Ammon's horn (tissue), 1 donor: ENCODE results near the gene ZBTB20.
"Not testable (repeated sequence)": the region's sequence is repeated elsewhere in the genome, so short reads cannot be mapped to it uniquely, and the experiment has no call there.

ENCODE experiments used
- DNase-seq: peaks from one replicate; pipeline ENCODE4 v3.0.0-alpha.2; 2016; ENCODE audit warnings: low spot score

The ZBTB20 gene

GRCh38 chr3:114714957-114715460 lies 432.1 kb downstream of the ZBTB20 start:
- no peak for DNase-seq

- DNase-seq: no peak
Measured at GRCh38 chr3:114714237-114714636, 432.9 kb downstream of the ZBTB20 start.

GRCh38 chr3:114712728-114713492 lies 434.2 kb downstream of the ZBTB20 start:
- no peak for DNase-seq

GRCh38 chr3:114711321-114711886 lies 435.7 kb downstream of the ZBTB20 start:
- DNase-seq: no peak

- DNase-seq: no peak
Measured at GRCh38 chr3:114709102-114709501, 438.0 kb downstream of the ZBTB20 start.

GRCh38 chr3:114707252-114707860 lies 439.7 kb downstream of the ZBTB20 start:
- no peak for DNase-seq

- no peak for DNase-seq
Measured at GRCh38 chr3:114706591-114707232, 440.4 kb downstream of the ZBTB20 start.

GRCh38 chr3:114700637-114701234 lies 446.4 kb downstream of the ZBTB20 start:
- no peak for DNase-seq

GRCh38 chr3:114698146-114699105 lies 448.7 kb downstream of the ZBTB20 start:
- no peak for DNase-seq

- DNase-seq: peak; percentile 62
Measured at GRCh38 chr3:114697401-114697800, 449.7 kb downstream of the ZBTB20 start.

- DNase-seq: no peak
Measured at GRCh38 chr3:114694251-114694650, 452.8 kb downstream of the ZBTB20 start.

- DNase-seq: no peak
Measured at GRCh38 chr3:114691871-114692270, 455.2 kb downstream of the ZBTB20 start.

GRCh38 chr3:114690911-114691310 lies 456.2 kb downstream of the ZBTB20 start:
- no peak for DNase-seq

GRCh38 chr3:114687151-114687550 lies 459.9 kb downstream of the ZBTB20 start:
- no peak for DNase-seq

GRCh38 chr3:114686621-114687020 lies 460.5 kb downstream of the ZBTB20 start:
- no peak for DNase-seq

- no peak for DNase-seq
Measured at GRCh38 chr3:114685161-114685560, 461.9 kb downstream of the ZBTB20 start.

GRCh38 chr3:114680299-114680698 lies 466.8 kb downstream of the ZBTB20 start:
- no peak for DNase-seq

GRCh38 chr3:114679773-114680172 lies 467.3 kb downstream of the ZBTB20 start:
- DNase-seq: not testable (repeated sequence)

- DNase-seq: no peak
Measured at GRCh38 chr3:114675104-114675503, 472.0 kb downstream of the ZBTB20 start.

- DNase-seq: no peak
Measured at GRCh38 chr3:114674036-114674435, 473.1 kb downstream of the ZBTB20 start.

- no peak for DNase-seq
Measured at GRCh38 chr3:114673481-114673880, 473.6 kb downstream of the ZBTB20 start.
